GM18502 (cell line): ENCODE data around the gene HSPB7.
"Not testable (repeated sequence)": the region's sequence is repeated elsewhere in the genome, so short reads cannot be mapped to it uniquely, and the experiment has no call there.

Experiments
- ATAC-seq: cut with Tn5 transposase; IDR thresholded peaks from one replicate; pipeline ENCODE4 v1.9.1; 2021; ENCODE audit warnings: mild to moderate bottlenecking; ENCODE audit not compliant: unreplicated experiment, poor library complexity

Gene HSPB7

GRCh38 chr1:16009678-16010077, 8.2 kb downstream of the HSPB7 start:
- no peak for ATAC-seq

GRCh38 chr1:16009030-16009460, 8.8 kb downstream of the HSPB7 start:
- no peak for ATAC-seq

GRCh38 chr1:16007671-16008341, 10.0 kb downstream of the HSPB7 start:
- no peak for ATAC-seq

- ATAC-seq: no peak
Observed at GRCh38 chr1:16006552-16007485, 11.0 kb downstream of the HSPB7 start.

- ATAC-seq: no peak
Observed at GRCh38 chr1:16006010-16006409, 11.8 kb downstream of the HSPB7 start.

GRCh38 chr1:16005597-16005996, 12.2 kb downstream of the HSPB7 start:
- no peak for ATAC-seq

- ATAC-seq: not testable (repeated sequence)
Observed at GRCh38 chr1:16001274-16001673, 16.6 kb downstream of the HSPB7 start.

- ATAC-seq: no peak
Observed at GRCh38 chr1:15998929-15999328, 18.9 kb downstream of the HSPB7 start.

GRCh38 chr1:15997637-15998280, 20.1 kb downstream of the HSPB7 start:
- ATAC-seq: no peak

- ATAC-seq: no peak
Observed at GRCh38 chr1:15997076-15997585, 20.7 kb downstream of the HSPB7 start.

GRCh38 chr1:15994590-15995351, 23.1 kb downstream of the HSPB7 start:
- ATAC-seq: no peak

- ATAC-seq: no peak
Observed at GRCh38 chr1:15994081-15994480, 23.8 kb downstream of the HSPB7 start.

- ATAC-seq: no peak
Observed at GRCh38 chr1:15993666-15994065, 24.2 kb downstream of the HSPB7 start.

GRCh38 chr1:15992582-15993500, 25.0 kb downstream of the HSPB7 start:
- no peak for ATAC-seq

GRCh38 chr1:15992187-15992553, 25.7 kb downstream of the HSPB7 start:
- no peak for ATAC-seq

- ATAC-seq: no peak
Observed at GRCh38 chr1:15991427-15992186, 26.2 kb downstream of the HSPB7 start.

- ATAC-seq: no peak
Observed at GRCh38 chr1:15989776-15990175, 28.1 kb downstream of the HSPB7 start.
